ENCODE measurements around the gene BRD4.
"Not testable (repeated sequence)": the region's sequence is repeated elsewhere in the genome, so short reads cannot be mapped to it uniquely, and the experiment has no call there.

The BRD4 gene

GRCh38 chr19:15358918-15359317, 26.6 kb upstream of the BRD4 start:
- DNase-seq = no peak

- DNase-seq = no peak
Observed at GRCh38 chr19:15357906-15358305, 25.6 kb upstream of the BRD4 start.

GRCh38 chr19:15354566-15355296, 22.4 kb upstream of the BRD4 start:
- no peak for DNase-seq

- no peak for DNase-seq
Observed at GRCh38 chr19:15353908-15354307, 21.6 kb upstream of the BRD4 start.

- not testable (repeated sequence) for DNase-seq
Observed at GRCh38 chr19:15352535-15352934, 20.2 kb upstream of the BRD4 start.

GRCh38 chr19:15341328-15341727, 9.0 kb upstream of the BRD4 start:
- not testable (repeated sequence) for DNase-seq

- DNase-seq = no peak
Observed at GRCh38 chr19:15340086-15340485, 7.7 kb upstream of the BRD4 start.

GRCh38 chr19:15337202-15337601, 4.9 kb upstream of the BRD4 start:
- DNase-seq = no peak

- DNase-seq = not testable (repeated sequence)
Observed at GRCh38 chr19:15335992-15336391, 3.7 kb upstream of the BRD4 start.

- no peak for DNase-seq
Observed at GRCh38 chr19:15331419-15332310, 674 bp downstream of the BRD4 start.

- DNase-seq = no peak
Observed at GRCh38 chr19:15330801-15331418, 1.4 kb downstream of the BRD4 start.

GRCh38 chr19:15328312-15328711, 4.0 kb downstream of the BRD4 start:
- no peak for DNase-seq

- DNase-seq = no peak
Observed at GRCh38 chr19:15324791-15325519, 7.4 kb downstream of the BRD4 start.

GRCh38 chr19:15323496-15324235, 8.7 kb downstream of the BRD4 start:
- DNase-seq = no peak

- no peak for DNase-seq
Observed at GRCh38 chr19:15321739-15322138, 10.6 kb downstream of the BRD4 start.

GRCh38 chr19:15320116-15320515, 12.2 kb downstream of the BRD4 start:
- no peak for DNase-seq

- DNase-seq = no peak
Observed at GRCh38 chr19:15318241-15318691, 14.1 kb downstream of the BRD4 start.

GRCh38 chr19:15317392-15318071, 14.8 kb downstream of the BRD4 start:
- no peak for DNase-seq

GRCh38 chr19:15316498-15316897, 15.8 kb downstream of the BRD4 start:
- no peak for DNase-seq

- DNase-seq = no peak
Observed at GRCh38 chr19:15315101-15315500, 17.2 kb downstream of the BRD4 start.

- DNase-seq = no peak
Observed at GRCh38 chr19:15313649-15314279, 18.6 kb downstream of the BRD4 start.

Data from NCI-H187 treated with DMSO at 0.1 percent for 48 hours (cell line).